ENCODE results near the gene CLIC2.
A peak's percentile ranks its signal among the peaks of the same experiment; 100 is the strongest.
"Not testable (repeated sequence)": the region's sequence is repeated elsewhere in the genome, so short reads cannot be mapped to it uniquely, and the experiment has no call there.

Gene CLIC2

GRCh38 chrX:155279873-155280272 is 54.5 kb downstream of the CLIC2 start:
- no peak for TF ChIP-seq YY1 (IDR thresholded peaks at IDR 0.05; ENCODE audit: insufficient read depth, insufficient read length)
- TF ChIP-seq ZNF274 (IDR thresholded peaks at IDR 0.05; ENCODE audit: low read depth, low read length), result no peak
- no peak for TF ChIP-seq SUZ12 (IDR thresholded peaks at IDR 0.05; ENCODE audit: extremely low read depth, insufficient read depth, insufficient read length)
- H3K9ac ChIP-seq (ENCODE audit: insufficient read length, low read depth), result no peak overlapping the region

GRCh38 chrX:155270969-155271368 is 63.4 kb downstream of the CLIC2 start:
- no peaks in the 10 kb centered on the region for H3K36me3 ChIP-seq (ENCODE audit: insufficient read depth, insufficient read length, low read length)
- H3K4me1 ChIP-seq (ENCODE audit: insufficient read depth, insufficient read length), result no peaks in the 10 kb centered on the region
- no peaks in the 10 kb centered on the region for H3K9me3 ChIP-seq (ENCODE audit: insufficient read depth, low read length)
- TF ChIP-seq YY1 (IDR thresholded peaks at IDR 0.05; ENCODE audit: insufficient read depth, insufficient read length), result no peak
- no peak for TF ChIP-seq SUZ12 (IDR thresholded peaks at IDR 0.05; ENCODE audit: extremely low read depth, insufficient read depth, insufficient read length)
- no peak for TF ChIP-seq ZNF274 (IDR thresholded peaks at IDR 0.05; ENCODE audit: low read depth, low read length)
- DNase-seq (ENCODE audit: low read depth, low spot score), result no peak
- H3K27me3 ChIP-seq (ENCODE audit: insufficient read depth, insufficient read length), result no peaks in the 10 kb centered on the region
- H3K4me3 ChIP-seq (ENCODE audit: insufficient read length, low read depth), result no peak overlapping the region
- no peak overlapping the region for H3K9ac ChIP-seq (ENCODE audit: insufficient read length, low read depth)

More at GRCh38 chrX:155279873-155280272, 54.5 kb downstream of the CLIC2 start:
- Histone ChIP-seq H3K4me1 (ENCODE audit: insufficient read depth, insufficient read length) (no peaks in the 10 kb centered on the region), H3K4me3 (ENCODE audit: insufficient read length, low read depth) (no peak overlapping the region), H3K27me3 (ENCODE audit: insufficient read depth, insufficient read length) (no peaks in the 10 kb centered on the region), H3K36me3 (ENCODE audit: insufficient read depth, insufficient read length, low read length) (no peaks in the 10 kb centered on the region), H3K9me3 (ENCODE audit: insufficient read depth, low read length) (no peaks in the 10 kb centered on the region)
- DNase-seq (ENCODE audit: low read depth, low spot score), result no peak

- H3K4me1 ChIP-seq (ENCODE audit: insufficient read depth, insufficient read length); H3K36me3 ChIP-seq (ENCODE audit: insufficient read depth, insufficient read length, low read length); H3K9ac ChIP-seq (ENCODE audit: insufficient read length, low read depth); H3K9me3 ChIP-seq (ENCODE audit: insufficient read depth, low read length); H3K27me3 ChIP-seq (ENCODE audit: insufficient read depth, insufficient read length); DNase-seq (ENCODE audit: low read depth, low spot score); H3K4me3 ChIP-seq (ENCODE audit: insufficient read length, low read depth): not testable (repeated sequence)
These were observed 66.4 kb downstream of the CLIC2 start for GRCh38 chrX:155267995-155268394.

- H3K36me3 ChIP-seq (ENCODE audit: insufficient read depth, insufficient read length, low read length), result no peaks in the 10 kb centered on the region
These were observed 68.0 kb downstream of the CLIC2 start for GRCh38 chrX:155266439-155266838.

GRCh38 chrX:155263854-155264628 is 70.4 kb downstream of the CLIC2 start, which contains the start of gene RAB39B:
RAB39B (minus strand) TSS chrX:155264491; CDS start chrX:155264288, 203 bp downstream.
- no peaks in the 10 kb centered on the region for H3K36me3 ChIP-seq (ENCODE audit: insufficient read depth, insufficient read length, low read length)
- no peaks in the 10 kb centered on the region for H3K27me3 ChIP-seq (ENCODE audit: insufficient read depth, insufficient read length)
- peak; percentile 44 for DNase-seq (ENCODE audit: low read depth, low spot score)
- TF ChIP-seq SUZ12 (IDR thresholded peaks at IDR 0.05; ENCODE audit: extremely low read depth, insufficient read depth, insufficient read length), result no peak
- TF ChIP-seq YY1 (IDR thresholded peaks at IDR 0.05; ENCODE audit: insufficient read depth, insufficient read length), result no peak
- no peak for TF ChIP-seq ZNF274 (IDR thresholded peaks at IDR 0.05; ENCODE audit: low read depth, low read length)
- no peaks in the 10 kb centered on the region for H3K4me1 ChIP-seq (ENCODE audit: insufficient read depth, insufficient read length)
- H3K9me3 ChIP-seq (ENCODE audit: insufficient read depth, low read length), result no peaks in the 10 kb centered on the region
- H3K9ac ChIP-seq (ENCODE audit: insufficient read length, low read depth), result peak within 1 kb of the TSS; percentile 61
- peak within 1 kb of the TSS; percentile 57 for H3K4me3 ChIP-seq (ENCODE audit: insufficient read length, low read depth)

More at GRCh38 chrX:155266439-155266838, 68.0 kb downstream of the CLIC2 start:
- no peak for DNase-seq (ENCODE audit: low read depth, low spot score)
- H3K27me3 ChIP-seq (ENCODE audit: insufficient read depth, insufficient read length), result no peaks in the 10 kb centered on the region
- H3K9ac ChIP-seq (ENCODE audit: insufficient read length, low read depth), result no peak overlapping the region
- H3K4me3 ChIP-seq (ENCODE audit: insufficient read length, low read depth), result no peak overlapping the region
- TF ChIP-seq SUZ12 (IDR thresholded peaks at IDR 0.05; ENCODE audit: extremely low read depth, insufficient read depth, insufficient read length), result no peak
- TF ChIP-seq ZNF274 (IDR thresholded peaks at IDR 0.05; ENCODE audit: low read depth, low read length), result no peak
- no peak for TF ChIP-seq YY1 (IDR thresholded peaks at IDR 0.05; ENCODE audit: insufficient read depth, insufficient read length)
- H3K9me3 ChIP-seq (ENCODE audit: insufficient read depth, low read length), result no peaks in the 10 kb centered on the region
- no peaks in the 10 kb centered on the region for H3K4me1 ChIP-seq (ENCODE audit: insufficient read depth, insufficient read length)

GRCh38 chrX:155262970-155263754 is 71.3 kb downstream of the CLIC2 start:
- no peaks in the 10 kb centered on the region for H3K36me3 ChIP-seq (ENCODE audit: insufficient read depth, insufficient read length, low read length)
- no peaks in the 10 kb centered on the region for H3K27me3 ChIP-seq (ENCODE audit: insufficient read depth, insufficient read length)
- no peaks in the 10 kb centered on the region for H3K9me3 ChIP-seq (ENCODE audit: insufficient read depth, low read length)
- no peak overlapping the region for H3K9ac ChIP-seq (ENCODE audit: insufficient read length, low read depth)
- TF ChIP-seq ZNF274 (IDR thresholded peaks at IDR 0.05; ENCODE audit: low read depth, low read length) (no peak), SUZ12 (IDR thresholded peaks at IDR 0.05; ENCODE audit: extremely low read depth, insufficient read depth, insufficient read length) (no peak), YY1 (IDR thresholded peaks at IDR 0.05; ENCODE audit: insufficient read depth, insufficient read length) (no peak)
- H3K4me1 ChIP-seq (ENCODE audit: insufficient read depth, insufficient read length), result no peaks in the 10 kb centered on the region
- DNase-seq (ENCODE audit: low read depth, low spot score), result no peak
- H3K4me3 ChIP-seq (ENCODE audit: insufficient read length, low read depth), result no peak overlapping the region

- Histone ChIP-seq H3K27me3 (ENCODE audit: insufficient read depth, insufficient read length) (no peaks in the 10 kb centered on the region), H3K4me1 (ENCODE audit: insufficient read depth, insufficient read length) (no peaks in the 10 kb centered on the region), H3K36me3 (ENCODE audit: insufficient read depth, insufficient read length, low read length) (no peaks in the 10 kb centered on the region), H3K4me3 (ENCODE audit: insufficient read length, low read depth) (no peak overlapping the region), H3K9ac (ENCODE audit: insufficient read length, low read depth) (no peak overlapping the region), H3K9me3 (ENCODE audit: insufficient read depth, low read length) (no peaks in the 10 kb centered on the region)
- DNase-seq (ENCODE audit: low read depth, low spot score), result no peak
- TF ChIP-seq ZNF274 (IDR thresholded peaks at IDR 0.05; ENCODE audit: low read depth, low read length), result no peak
- TF ChIP-seq YY1 (IDR thresholded peaks at IDR 0.05; ENCODE audit: insufficient read depth, insufficient read length), result no peak
- no peak for TF ChIP-seq SUZ12 (IDR thresholded peaks at IDR 0.05; ENCODE audit: extremely low read depth, insufficient read depth, insufficient read length)
These were observed 74.7 kb downstream of the CLIC2 start for GRCh38 chrX:155259752-155260151.
